ENCODE data around the gene SLC2A4RG. TPM values are rescaled to one million over a fixed set of nuclear protein-coding genes. Genes with fewer than 3 reads are reported as not detected.
A peak's percentile ranks its signal among the peaks of the same experiment; 100 is the strongest.

The SLC2A4RG gene
- total and polyA plus RNA-seq, 4 donors: 18.8 to 121 (median 61.3) TPM

GRCh38 chr20:63737695-63737944, 2.0 kb upstream of the SLC2A4RG start:
- Histone ChIP-seq H3K9ac (ENCODE audit: insufficient read depth in 1 of 2, low read length in 2 of 2) (no peak overlapping the region), H3K9me3 (ENCODE audit: control insufficient read depth in 4 of 4, insufficient read depth in 3 of 4, low read length in 3 of 4) (no peaks in the 10 kb centered on the region), H3K27me3 (ENCODE audit: control insufficient read depth in 3 of 3, insufficient read depth in 3 of 3, low read length in 2 of 3) (no peaks in the 10 kb centered on the region), H3K36me3 (ENCODE audit: control insufficient read depth in 4 of 4, insufficient read depth in 4 of 4, low read length in 4 of 4) (peaks cover 0 to 44% (median 14%) of the 10 kb centered on the region in 4 donors), H3K27ac (ENCODE audit: low read depth in 1 of 2, low read length in 1 of 2) (no peak overlapping the region), H3K4me3 (no peak overlapping the region), H3K4me1 (ENCODE audit: control insufficient read depth in 5 of 5, insufficient read depth in 5 of 5, low read length in 5 of 5) (peaks cover 0 to 22% (median 7%) of the 10 kb centered on the region in 5 donors)
- no peak for TF ChIP-seq CTCF (IDR thresholded peaks at IDR 0.05; ENCODE audit: control extremely low read depth, extremely low read depth)
- ATAC-seq (ENCODE audit: insufficient read depth, low FRiP score): no peak
- 0 to 15% methylated on average over 8 to 26 of the region's 26 CpGs for WGBS, 2 donors
- no peak for DNase-seq

- H3K36me3 ChIP-seq (ENCODE audit: control insufficient read depth in 4 of 4, insufficient read depth in 4 of 4, low read length in 4 of 4): peaks cover 0 to 48% (median 13%) of the 10 kb centered on the region in 4 donors
- H3K9me3 ChIP-seq (ENCODE audit: control insufficient read depth in 4 of 4, insufficient read depth in 3 of 4, low read length in 3 of 4): no peaks in the 10 kb centered on the region
- no peaks in the 10 kb centered on the region for H3K27me3 ChIP-seq (ENCODE audit: control insufficient read depth in 3 of 3, insufficient read depth in 3 of 3, low read length in 2 of 3)
- H3K4me1 ChIP-seq (ENCODE audit: control insufficient read depth in 5 of 5, insufficient read depth in 5 of 5, low read length in 5 of 5): peaks cover 0 to 22% (median 7%) of the 10 kb centered on the region in 5 donors
- H3K9ac ChIP-seq (ENCODE audit: insufficient read depth in 1 of 2, low read length in 2 of 2): no peak overlapping the region
- no peak overlapping the region for H3K4me3 ChIP-seq
- ATAC-seq (ENCODE audit: insufficient read depth, low FRiP score) (no peak), DNase-seq (no peak)
- H3K27ac ChIP-seq (ENCODE audit: low read depth in 1 of 2, low read length in 1 of 2): no peak overlapping the region
- 18 to 28% methylated on average over 39 to 43 of the region's 43 CpGs for WGBS, 2 donors
- no peak for TF ChIP-seq CTCF (IDR thresholded peaks at IDR 0.05; ENCODE audit: control extremely low read depth, extremely low read depth)
Observed at GRCh38 chr20:63737945-63738686, 1.5 kb upstream of the SLC2A4RG start.

GRCh38 chr20:63738687-63739129, 868 bp upstream of the SLC2A4RG start:
- Histone ChIP-seq H3K36me3 (ENCODE audit: control insufficient read depth in 4 of 4, insufficient read depth in 4 of 4, low read length in 4 of 4) (peaks cover 0 to 48% (median 11%) of the 10 kb centered on the region in 4 donors), H3K9ac (ENCODE audit: insufficient read depth in 1 of 2, low read length in 2 of 2) (no peak overlapping the region), H3K27ac (ENCODE audit: low read depth in 1 of 2, low read length in 1 of 2) (peak overlapping the region; percentile 73 to 82), H3K4me1 (ENCODE audit: control insufficient read depth in 5 of 5, insufficient read depth in 5 of 5, low read length in 5 of 5) (peaks cover 0 to 22% (median 7%) of the 10 kb centered on the region in 5 donors), H3K27me3 (ENCODE audit: control insufficient read depth in 3 of 3, insufficient read depth in 3 of 3, low read length in 2 of 3) (no peaks in the 10 kb centered on the region), H3K4me3 (no peak overlapping the region), H3K9me3 (ENCODE audit: control insufficient read depth in 4 of 4, insufficient read depth in 3 of 4, low read length in 3 of 4) (no peaks in the 10 kb centered on the region)
- no peak for ATAC-seq (ENCODE audit: insufficient read depth, low FRiP score)
- 16 to 17% methylated on average over 22 to 26 of the region's 26 CpGs for WGBS, 2 donors
- DNase-seq: peak; percentile 67 to 71 (median 70)
- no peak for TF ChIP-seq CTCF (IDR thresholded peaks at IDR 0.05; ENCODE audit: control extremely low read depth, extremely low read depth)
